NCI-H1436 (cell line): Measurements from ENCODE around the gene GRK3.

Experiments used
- DNase-seq: peaks from one replicate; lab custom pipeline; 2025; lab: John Stamatoyannopoulos, UW

The GRK3 gene

DNA sequence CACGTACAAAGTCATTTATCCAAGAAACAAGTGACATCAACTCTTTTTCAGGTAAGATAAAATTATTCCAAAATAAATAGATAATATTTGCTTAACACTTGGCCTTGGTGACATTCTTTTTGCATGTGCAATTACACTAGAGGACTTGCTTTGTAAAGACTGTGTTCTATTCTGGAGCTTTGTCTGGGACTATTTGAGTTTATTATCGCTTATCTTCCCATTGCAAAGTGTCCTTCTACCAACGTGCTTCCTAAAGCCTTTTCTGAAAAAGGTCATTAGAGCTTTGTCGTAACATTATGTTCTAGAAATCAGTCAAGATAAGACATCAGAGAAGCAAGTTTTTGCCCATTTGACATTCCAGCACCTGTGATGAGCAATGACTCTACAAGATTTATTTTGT is 99.2 kb downstream of the GRK3 start:
- DNase-seq: no peak

GRCh38 chr22:25666308-25666707 is 101.8 kb downstream of the GRK3 start:
- DNase-seq: no peak

- no peak for DNase-seq
Measured at GRCh38 chr22:25668437-25668836, 104.0 kb downstream of the GRK3 start.

- no peak for DNase-seq
Measured at GRCh38 chr22:25669253-25670069, 105.0 kb downstream of the GRK3 start.

GRCh38 chr22:25670070-25670461 is 105.6 kb downstream of the GRK3 start:
- no peak for DNase-seq

GRCh38 chr22:25672289-25673084 is 108.0 kb downstream of the GRK3 start:
- DNase-seq: no peak

DNA sequence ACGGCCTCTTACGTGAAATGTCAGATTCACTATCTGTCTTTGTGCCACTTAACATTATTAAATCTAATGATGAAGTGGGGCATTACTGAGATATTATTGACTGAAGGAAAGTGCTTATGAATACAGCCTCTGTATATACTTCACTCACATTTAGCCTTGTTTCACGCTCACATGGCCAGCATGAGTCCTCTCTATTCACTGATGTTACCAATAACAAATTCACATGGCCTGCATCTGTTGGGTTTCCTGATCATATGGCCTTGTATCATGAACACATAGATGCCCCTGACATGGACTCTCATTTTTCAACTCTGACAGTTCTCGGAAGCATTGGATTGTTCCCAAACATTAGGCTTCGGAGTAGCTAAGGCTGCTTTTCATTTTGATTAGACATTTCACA is 109.2 kb downstream of the GRK3 start:
- no peak for DNase-seq

GRCh38 chr22:25677631-25678030 is 113.2 kb downstream of the GRK3 start:
- no peak for DNase-seq

- DNase-seq: no peak
Measured at GRCh38 chr22:25680051-25680450, 115.6 kb downstream of the GRK3 start.

DNA sequence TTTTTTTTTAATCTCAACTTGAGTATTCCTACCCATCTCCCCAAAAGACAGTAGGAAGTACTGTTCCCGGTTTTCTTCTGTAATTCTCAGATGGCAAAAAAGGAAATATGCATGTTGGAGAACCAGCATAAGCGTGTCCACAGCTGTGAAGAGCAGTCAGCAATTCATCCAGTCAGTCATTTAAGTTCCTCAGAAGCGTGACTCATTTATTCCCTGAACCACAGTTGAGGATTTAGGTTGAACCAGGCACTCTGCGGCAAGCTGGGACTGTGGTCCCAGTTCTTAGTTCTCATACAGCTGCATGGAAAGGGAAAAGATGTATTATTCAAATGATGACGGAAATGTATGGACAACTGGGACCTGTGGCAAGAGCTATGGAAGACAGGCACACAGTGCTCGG is 116.5 kb downstream of the GRK3 start:
- DNase-seq: no peak

GRCh38 chr22:25682109-25682508 is 117.6 kb downstream of the GRK3 start:
- DNase-seq: no peak

GRCh38 chr22:25688627-25689026 is 124.2 kb downstream of the GRK3 start:
- no peak for DNase-seq

DNA sequence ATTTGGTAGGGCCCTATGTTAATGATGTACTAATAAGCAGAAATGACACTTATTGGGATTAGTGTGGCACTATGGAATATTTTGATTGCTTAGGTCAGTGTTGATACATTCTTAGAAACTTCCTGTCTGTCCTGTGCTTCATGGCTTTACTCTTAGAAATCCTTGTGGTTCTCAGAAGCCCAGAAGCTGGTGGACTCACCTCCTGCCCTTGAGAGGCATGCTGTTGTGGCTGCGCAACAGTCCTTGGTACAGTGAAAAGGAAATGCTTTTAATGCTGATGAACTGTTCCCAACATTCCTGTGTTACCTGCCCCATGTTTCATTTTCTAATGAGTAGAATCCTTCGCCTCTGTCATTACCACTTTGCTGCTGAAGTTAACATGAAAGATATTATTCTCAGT is 125.2 kb downstream of the GRK3 start:
- DNase-seq: no peak

GRCh38 chr22:25690798-25691197 is 126.3 kb downstream of the GRK3 start:
- DNase-seq: no peak

DNA sequence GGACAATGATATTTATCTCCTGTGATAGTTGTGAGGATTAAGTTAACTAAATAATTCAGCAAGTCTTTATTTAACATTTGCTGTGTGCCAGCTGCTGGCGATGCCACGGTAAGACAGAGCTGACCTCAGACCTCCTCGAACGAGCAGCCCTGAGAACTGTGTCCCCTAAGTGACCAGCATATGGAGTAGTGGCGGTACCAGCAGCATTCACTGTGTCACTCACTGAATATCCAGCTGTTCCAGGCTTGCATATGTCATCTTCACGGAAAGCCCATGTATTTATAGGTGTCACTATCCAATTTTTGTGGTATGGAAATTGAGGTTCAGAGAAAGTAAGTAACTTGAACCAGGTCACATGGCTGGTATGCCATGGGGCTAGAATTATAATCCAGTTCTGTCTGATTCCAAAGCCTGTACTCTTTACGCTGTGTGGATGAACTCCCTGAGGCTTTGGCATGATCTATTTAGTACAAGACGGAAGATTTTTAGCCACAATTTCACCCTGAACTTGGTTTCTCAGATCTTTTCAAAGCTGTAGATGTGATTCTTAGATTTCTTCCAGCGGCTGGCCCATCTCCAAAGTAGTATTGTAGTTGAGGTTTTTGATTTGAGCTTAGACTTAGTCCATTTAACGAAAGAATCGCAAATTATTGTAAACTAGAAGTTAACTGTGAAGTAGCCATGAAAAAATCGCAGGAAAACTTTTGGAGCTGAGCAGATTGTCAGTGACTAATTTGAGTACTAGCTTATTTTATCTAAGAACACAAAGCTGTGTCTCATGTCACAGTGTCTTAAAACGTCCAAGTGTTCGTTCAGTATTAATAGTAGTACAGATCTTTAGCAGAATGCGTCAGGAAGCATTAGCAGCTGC is 128.2 kb downstream of the GRK3 start:
- no peak for DNase-seq

DNA sequence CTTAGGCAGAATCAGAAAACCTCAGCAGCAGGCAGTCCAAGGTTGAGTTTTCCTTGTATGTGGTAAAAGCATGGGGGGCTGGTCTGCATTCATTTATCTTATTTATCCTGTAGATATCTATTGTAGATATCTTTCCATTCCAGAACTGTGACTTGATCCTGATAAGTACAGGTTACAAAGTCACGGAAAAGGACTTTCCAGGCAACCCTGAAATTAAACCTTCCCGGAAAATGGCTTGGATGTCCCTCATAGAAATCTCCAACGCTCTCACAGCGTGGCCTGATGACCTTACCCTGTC is 128.7 kb downstream of the GRK3 start:
- DNase-seq: no peak

GRCh38 chr22:25694196-25694907 is 129.9 kb downstream of the GRK3 start:
- DNase-seq: no peak

DNA sequence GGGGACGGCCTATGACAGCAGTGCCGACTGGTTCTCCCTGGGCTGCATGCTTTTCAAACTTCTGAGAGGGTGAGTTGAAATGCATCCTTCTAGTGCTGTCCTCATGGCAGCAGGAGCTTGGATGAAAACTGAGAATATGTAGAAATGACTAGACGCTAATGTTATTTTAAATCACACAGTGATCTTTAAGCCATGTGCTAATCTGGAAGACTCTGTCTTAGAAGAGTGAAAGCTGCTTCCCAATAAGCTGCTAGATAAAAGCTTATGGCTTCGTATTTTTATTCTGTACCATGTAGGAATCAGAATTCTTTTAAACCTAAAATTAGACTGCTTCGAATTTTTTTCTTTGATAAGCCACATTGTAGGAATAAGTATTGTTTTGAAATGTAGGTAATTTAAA is 130.7 kb downstream of the GRK3 start:
- DNase-seq: no peak

GRCh38 chr22:25696763-25697162 is 132.3 kb downstream of the GRK3 start:
- DNase-seq: no peak

- no peak for DNase-seq
Measured at GRCh38 chr22:25697181-25697664, 132.7 kb downstream of the GRK3 start.

GRCh38 chr22:25697978-25698377 is 133.5 kb downstream of the GRK3 start:
- DNase-seq: no peak

- no peak for DNase-seq
Measured at GRCh38 chr22:25698461-25698860, 134.0 kb downstream of the GRK3 start.
